OCI-LY3 (cell line): ENCODE measurements around the gene SCLY.

Source experiments
- H2AFZ ChIP-seq: fragments of 200-600, 300-600 bp; shearing (Covaris generic); 2 replicates; pipeline ENCODE4 v1.6.0; 2014; ENCODE audit warnings: antibody characterized with exemption, low read depth, low read length
- H3K27ac ChIP-seq: fragments of 200-600, 300-600 bp; sonication (generic); 2 replicates; pipeline ENCODE4 v1.5.1; 2014; ENCODE audit warnings: mild to moderate bottlenecking, low read length, moderate library complexity, mixed read lengths
- H3K27me3 ChIP-seq: fragments of 200-600, 300-600 bp; sonication (generic); 2 replicates; pipeline ENCODE4 v1.6.1; 2014; ENCODE audit warnings: low read depth, low read length, mixed read lengths
- H3K36me3 ChIP-seq: fragments of 200-600, 300-600 bp; sonication (generic); replicated peaks from 2 replicates; pipeline ENCODE3; 2014; ENCODE audit warnings: low read depth, low read length, mixed read lengths
- H3K4me1 ChIP-seq: fragments of 300-600, 200-600 bp; sonication (generic); 2 replicates; pipeline ENCODE4 v1.6.1; 2014; ENCODE audit warnings: low read length, mixed read lengths
- H3K4me2 ChIP-seq: fragments of 200-600, 300-600 bp; sonication (generic); 2 replicates; pipeline ENCODE4 v1.6.1; 2014; ENCODE audit warnings: low read length, mixed read lengths
- H3K4me3 ChIP-seq: fragments of 300-600, 200-600 bp; sonication (generic); 2 replicates; pipeline ENCODE4 v1.5.1; 2014; ENCODE audit warnings: antibody characterized with exemption, mild to moderate bottlenecking, low read length, moderate library complexity
- H3K79me2 ChIP-seq: fragments of 300-600, 200-600 bp; shearing (Covaris generic); 2 replicates; pipeline ENCODE4 v1.6.1; 2014; ENCODE audit warnings: mild to moderate bottlenecking, low read length, mixed read lengths
- H3K9ac ChIP-seq: fragments of 300-600, 200-600 bp; shearing (Covaris generic); 2 replicates; pipeline ENCODE4 v1.6.0; 2014; ENCODE audit warnings: mild to moderate bottlenecking, low read length, moderate library complexity
- H3K9me3 ChIP-seq: fragments of 200-600, 300-600 bp; shearing (Covaris generic); 2 replicates; pipeline ENCODE4 v1.6.1; 2014; ENCODE audit warnings: low read length, mixed read lengths; ENCODE audit not compliant: insufficient read depth
- H4K20me1 ChIP-seq: fragments of 200-600, 300-600 bp; sonication (generic); 2 replicates; pipeline ENCODE4 v1.6.1; 2016; ENCODE audit warnings: low read length, mixed read lengths; ENCODE audit not compliant: insufficient read depth
- CTCF ChIP-seq: fragments of 200-600, 300-600 bp; sonication (generic); IDR thresholded peaks from 2 replicates; pipeline ENCODE4 v1.5.1; 2014; ENCODE audit warnings: antibody characterized with exemption, low read length, low read depth
- EZH2phosphoT487 ChIP-seq: fragments of 200-600 bp; shearing (Covaris generic); IDR thresholded peaks from 2 replicates; pipeline ENCODE4 v1.6.1; 2018; ENCODE audit warnings: antibody characterized with exemption, mixed run types, low read depth

The SCLY gene

GRCh38 chr2:238143239-238143951, 82.6 kb downstream of the SCLY start:
- H3K36me3 ChIP-seq, result no peaks in the 10 kb centered on the region
- no peaks in the 10 kb centered on the region for H3K79me2 ChIP-seq
- H4K20me1 ChIP-seq, result no peaks in the 10 kb centered on the region
- TF ChIP-seq CTCF (no peak), EZH2phosphoT487 (no peak)
- H3K27ac ChIP-seq, result no peak overlapping the region
- H3K27me3 ChIP-seq, result no peaks in the 10 kb centered on the region
- no peak overlapping the region for H3K9ac ChIP-seq
- no peak overlapping the region for H3K4me2 ChIP-seq
- no peak overlapping the region for H2AFZ ChIP-seq
- no peaks in the 10 kb centered on the region for H3K9me3 ChIP-seq
- H3K4me1 ChIP-seq, result peaks cover 6% of the 10 kb centered on the region
- no peak overlapping the region for H3K4me3 ChIP-seq

GRCh38 chr2:238144262-238144661, 83.5 kb downstream of the SCLY start:
- no peaks in the 10 kb centered on the region for H3K27me3 ChIP-seq
- H3K9me3 ChIP-seq, result no peaks in the 10 kb centered on the region
- no peak overlapping the region for H3K4me2 ChIP-seq
- no peak overlapping the region for H2AFZ ChIP-seq
- no peaks in the 10 kb centered on the region for H4K20me1 ChIP-seq
- no peaks in the 10 kb centered on the region for H3K36me3 ChIP-seq
- H3K27ac ChIP-seq, result no peak overlapping the region
- no peaks in the 10 kb centered on the region; the same call in 1 of the 2 replicates for H3K4me1 ChIP-seq
- H3K9ac ChIP-seq, result no peak overlapping the region
- H3K79me2 ChIP-seq, result no peaks in the 10 kb centered on the region
- no peak overlapping the region for H3K4me3 ChIP-seq
- TF ChIP-seq EZH2phosphoT487 (no peak), CTCF (no peak)

- H2AFZ ChIP-seq, result no peak overlapping the region
- no peaks in the 10 kb centered on the region for H3K36me3 ChIP-seq
- H3K9ac ChIP-seq, result no peak overlapping the region
- no peaks in the 10 kb centered on the region for H3K79me2 ChIP-seq
- H3K27ac ChIP-seq, result no peak overlapping the region
- TF ChIP-seq CTCF (no peak), EZH2phosphoT487 (no peak)
- H3K27me3 ChIP-seq, result no peaks in the 10 kb centered on the region
- no peak overlapping the region for H3K4me3 ChIP-seq
- H4K20me1 ChIP-seq, result no peaks in the 10 kb centered on the region
- H3K9me3 ChIP-seq, result no peaks in the 10 kb centered on the region
- no peaks in the 10 kb centered on the region for H3K4me1 ChIP-seq
- H3K4me2 ChIP-seq, result no peak overlapping the region
These were observed 84.2 kb downstream of the SCLY start for GRCh38 chr2:238145046-238145445.

GRCh38 chr2:238145851-238146250, 85.0 kb downstream of the SCLY start:
- H3K9ac ChIP-seq, result no peak overlapping the region
- no peak overlapping the region for H3K4me2 ChIP-seq
- H3K36me3 ChIP-seq, result no peaks in the 10 kb centered on the region
- no peaks in the 10 kb centered on the region for H3K9me3 ChIP-seq
- H3K4me3 ChIP-seq, result no peak overlapping the region
- TF ChIP-seq EZH2phosphoT487 (no peak), CTCF (no peak)
- no peaks in the 10 kb centered on the region for H3K27me3 ChIP-seq
- H3K79me2 ChIP-seq, result no peaks in the 10 kb centered on the region
- no peaks in the 10 kb centered on the region for H4K20me1 ChIP-seq
- no peak overlapping the region for H3K27ac ChIP-seq
- H3K4me1 ChIP-seq, result no peaks in the 10 kb centered on the region
- no peak overlapping the region for H2AFZ ChIP-seq
